H9 (cell line): ENCODE data around the gene CBLN3. TPM values are rescaled to one million over a fixed set of nuclear protein-coding genes. Genes with fewer than 3 reads are reported as not detected.

Experiments used
- DNase-seq: peaks from one replicate; pipeline ENCODE4 v3.0.0-alpha.2; 2017
- H2AFZ ChIP-seq: one replicate; pipeline ENCODE4 v1.6.1; 2013; ENCODE audit warnings: mild to moderate bottlenecking, low read length, control low read depth, moderate library complexity
- H2AK5ac ChIP-seq: 2 replicates; pipeline ENCODE4 v1.6.1; 2013; ENCODE audit warnings: low read length, control low read depth, mixed read lengths; ENCODE audit not compliant: insufficient read length
- H2BK120ac ChIP-seq: one replicate; pipeline ENCODE4 v1.6.1; 2013; ENCODE audit warnings: low read depth, mild to moderate bottlenecking, low read length, control low read depth, inconsistent platforms; ENCODE audit not compliant: poor library complexity, severe bottlenecking
- H2BK12ac ChIP-seq: 2 replicates; pipeline ENCODE4 v1.6.1; 2013; ENCODE audit warnings: low read length, control low read depth, mixed read lengths, low read depth; ENCODE audit not compliant: insufficient read length
- H2BK15ac ChIP-seq: 2 replicates; pipeline ENCODE4 v1.6.1; 2013; ENCODE audit warnings: low read depth, low read length, control low read depth
- H2BK20ac ChIP-seq: one replicate; pipeline ENCODE4 v1.6.1; 2013; ENCODE audit warnings: low read depth, mild to moderate bottlenecking, low read length, control low read depth, inconsistent platforms; ENCODE audit not compliant: poor library complexity, severe bottlenecking
- H2BK5ac ChIP-seq: 2 replicates; pipeline ENCODE4 v1.6.1; 2013; ENCODE audit warnings: low read length, control low read depth, mixed read lengths; ENCODE audit not compliant: insufficient read length
- H3K14ac ChIP-seq: 2 replicates; pipeline ENCODE4 v1.6.1; 2013; ENCODE audit warnings: low read length, control low read depth; ENCODE audit not compliant: insufficient read depth
- H3K18ac ChIP-seq: 2 replicates; pipeline ENCODE4 v1.6.1; 2013; ENCODE audit warnings: low read depth, mild to moderate bottlenecking, mixed read lengths, low read length, control low read depth; ENCODE audit not compliant: insufficient read length
- H3K23ac ChIP-seq: 2 replicates; pipeline ENCODE4 v1.6.1; 2013; ENCODE audit warnings: low read length, control low read depth, mixed read lengths, low read depth; ENCODE audit not compliant: insufficient read length
- H3K23me2 ChIP-seq: 2 replicates; pipeline ENCODE4 v1.6.1; 2013; ENCODE audit warnings: low read depth, mild to moderate bottlenecking, mixed read lengths, low read length, control low read depth; ENCODE audit not compliant: insufficient read length, poor library complexity, severe bottlenecking
- H3K27ac ChIP-seq: 2 replicates; pipeline ENCODE4 v1.5.1; 2013; ENCODE audit warnings: low read length, control low read depth, mixed read lengths, low read depth; ENCODE audit not compliant: insufficient read length
- H3K27me3 ChIP-seq: 2 replicates; pipeline ENCODE4 v1.6.1; 2013; ENCODE audit warnings: low read length, control low read depth, inconsistent platforms; ENCODE audit not compliant: insufficient read depth
- H3K4ac ChIP-seq: 2 replicates; pipeline ENCODE4 v1.6.1; 2013; ENCODE audit warnings: low read depth, mild to moderate bottlenecking, control low read depth, inconsistent platforms, low read length, moderate library complexity
- H3K4me1 ChIP-seq: 2 replicates; pipeline ENCODE4 v1.6.1; 2013; ENCODE audit warnings: low read length, control low read depth, inconsistent platforms; ENCODE audit not compliant: insufficient read depth
- H3K4me2 ChIP-seq: 2 replicates; pipeline ENCODE4 v1.6.1; 2013; ENCODE audit warnings: low read length, control low read depth, mixed read lengths; ENCODE audit not compliant: insufficient read length, insufficient read depth
- H3K56ac ChIP-seq: 2 replicates; pipeline ENCODE4 v1.6.1; 2013; ENCODE audit warnings: low read depth, mild to moderate bottlenecking, mixed read lengths, low read length, control low read depth; ENCODE audit not compliant: insufficient read length
- H3K79me1 ChIP-seq: 2 replicates; pipeline ENCODE4 v1.6.1; 2013; ENCODE audit warnings: low read depth, mild to moderate bottlenecking, moderate library complexity, low read length, control low read depth, inconsistent platforms; ENCODE audit not compliant: insufficient read depth, poor library complexity, severe bottlenecking
- H3K79me2 ChIP-seq: 2 replicates; pipeline ENCODE4 v1.6.1; 2013; ENCODE audit warnings: low read length, control low read depth, inconsistent platforms; ENCODE audit not compliant: insufficient read depth
- H3K9ac ChIP-seq: 2 replicates; pipeline ENCODE4 v1.6.1; 2013; ENCODE audit warnings: low read length, control low read depth, mixed read lengths; ENCODE audit not compliant: insufficient read length; ENCODE audit errors: extremely low read depth
- H3K9me3 ChIP-seq: one replicate; pipeline ENCODE4 v1.6.1; 2013; ENCODE audit warnings: low read depth, low read length, inconsistent platforms; ENCODE audit not compliant: control insufficient read depth
- H3T11ph ChIP-seq: one replicate; pipeline ENCODE4 v1.6.1; 2013; ENCODE audit warnings: mild to moderate bottlenecking, low read length, control low read depth, inconsistent platforms
- H4K20me1 ChIP-seq: one replicate; pipeline ENCODE4 v1.6.1; 2013; ENCODE audit not compliant: control insufficient read depth, insufficient read length, insufficient read depth
- H4K5ac ChIP-seq: 2 replicates; pipeline ENCODE4 v1.6.1; 2013; ENCODE audit warnings: low read depth, mild to moderate bottlenecking, mixed read lengths, low read length, control low read depth; ENCODE audit not compliant: insufficient read length
- H4K8ac ChIP-seq: replicated peaks from 2 replicates; pipeline ENCODE4 v1.6.1; 2013; ENCODE audit warnings: low read length, control low read depth, mixed read lengths, low read depth; ENCODE audit not compliant: insufficient read length
- H4K91ac ChIP-seq: 2 replicates; pipeline ENCODE4 v1.6.1; 2013; ENCODE audit warnings: low read depth, mild to moderate bottlenecking, moderate library complexity, mixed read lengths, low read length, control low read depth; ENCODE audit not compliant: insufficient read length
- H3K27ac Mint-ChIP-seq, 3 experiments: 2 replicates in 2 of 3; 3 replicates in 1 of 3; pipeline ENCODE4 v1.8.0; 2020 to 2021; ENCODE audit warnings: mixed read lengths in 3 of 3, mild to moderate bottlenecking in 1 of 3, moderate library complexity in 1 of 3
- H3K27me3 Mint-ChIP-seq: 2 replicates; pipeline ENCODE4 v1.8.0; 2021; ENCODE audit warnings: low read depth, mild to moderate bottlenecking, moderate library complexity, mixed read lengths
- H3K36me3 Mint-ChIP-seq, 3 experiments: 2 replicates in 2 of 3; 3 replicates in 1 of 3; pipeline ENCODE4 v1.8.0; 2020 to 2021; ENCODE audit warnings: low read depth in 3 of 3, mixed read lengths in 3 of 3; ENCODE audit not compliant: insufficient read depth in 1 of 3
- H3K4me1 Mint-ChIP-seq, 2 experiments: 2 replicates each; pipeline ENCODE4 v1.8.0; 2020; ENCODE audit warnings: mixed read lengths in 2 of 2
- H3K4me3 Mint-ChIP-seq, 2 experiments: 2 replicates in 1 of 2; 3 replicates in 1 of 2; pipeline ENCODE4 v1.8.0; 2020 to 2021; ENCODE audit warnings: mild to moderate bottlenecking in 2 of 2, mixed read lengths in 2 of 2, moderate library complexity in 1 of 2
- H3K9me3 Mint-ChIP-seq, 2 experiments: 2 replicates in 1 of 2; 3 replicates in 1 of 2; pipeline ENCODE4 v1.8.0; 2020; ENCODE audit warnings: mild to moderate bottlenecking in 2 of 2, mixed read lengths in 2 of 2, moderate library complexity in 1 of 2
- CTCF ChIP-seq: fragments of 200-600 bp; sonication (generic); conservative IDR thresholded peaks from 3 replicates; pipeline ENCODE4 v1.8.0; 2021; ENCODE audit warnings: antibody characterized with exemption, mild to moderate bottlenecking
- WGBS: extraction: QIAGEN DNeasy Blood & Tissue Kit; methylation state at CpG from one replicate; pipeline ENCODE4 v1.1.7; 2013; ENCODE audit warnings: missing lambda C conversion rate, low lambda C conversion rate, mixed read lengths; ENCODE audit not compliant: insufficient read length; ENCODE audit errors: extremely low coverage; 5-methylcytosine and 5-hydroxymethylcytosine counted together
- total RNA-seq: library from RNA; stranded (reverse); gene quantifications from 2 replicates; pipeline ENCODE4 v1.2.1, GENCODE V29; 2021

The CBLN3 gene
- total RNA-seq, 1 experiment from 2014 or later = 0.39 TPM

GRCh38 chr14:24416932-24417619 lies 12.4 kb downstream of the CBLN3 start:
- WGBS = no CpG with 5 or more reads among the region's 16 CpGs
- H2AFZ ChIP-seq = no peak overlapping the region
- H3K18ac ChIP-seq = no peak overlapping the region
- no peak overlapping the region for H4K91ac ChIP-seq
- H2BK5ac ChIP-seq = no peak overlapping the region
- no peak overlapping the region for H3K9ac ChIP-seq
- H2BK15ac ChIP-seq = no peak overlapping the region
- H3K27me3 Mint-ChIP-seq = peaks cover 22% of the 10 kb centered on the region
- H3K9me3 ChIP-seq = no peaks in the 10 kb centered on the region
- H3K79me2 ChIP-seq = no peaks in the 10 kb centered on the region
- no peak overlapping the region for H3K4me3 Mint-ChIP-seq
- no peak overlapping the region for H3K4ac ChIP-seq
- H4K20me1 ChIP-seq = no peaks in the 10 kb centered on the region
- H2BK120ac ChIP-seq = no peak overlapping the region
- no peak overlapping the region for H3T11ph ChIP-seq
- peak overlapping the region in 1 of 3 experiments; percentile 34; a peak in 3 of 7 replicates for H3K27ac Mint-ChIP-seq
- H3K79me1 ChIP-seq = no peaks in the 10 kb centered on the region
- no peak overlapping the region for H4K8ac ChIP-seq
- H3K4me2 ChIP-seq = no peak overlapping the region
- no peaks in the 10 kb centered on the region for H3K23me2 ChIP-seq
- no peak overlapping the region for H3K27ac ChIP-seq
- no peaks in the 10 kb centered on the region for H3K4me1 ChIP-seq
- H3K36me3 Mint-ChIP-seq = peaks cover 15 to 33% (median 22%) of the 10 kb centered on the region in 3 experiments; a peak in 6 of 7 replicates
- H3K27me3 ChIP-seq = no peaks in the 10 kb centered on the region; the same call in 1 of the 2 replicates
- no peak overlapping the region for H4K5ac ChIP-seq
- H2AK5ac ChIP-seq = no peak overlapping the region
- no peak for TF ChIP-seq CTCF
- H2BK20ac ChIP-seq = no peak overlapping the region
- H3K56ac ChIP-seq = no peak overlapping the region
- H3K9me3 Mint-ChIP-seq = no peaks in the 10 kb centered on the region
- 0 out of 4 replicates have a peak, but pooled peaks cover 0 to 3% of the 10 kb centered on the region in 2 experiments for H3K4me1 Mint-ChIP-seq
- DNase-seq = no peak
- H2BK12ac ChIP-seq = no peak overlapping the region
- no peak overlapping the region for H3K23ac ChIP-seq
- H3K14ac ChIP-seq = no peak overlapping the region
